ENCODE results near the gene TMEM106B.
"Not testable (repeated sequence)": the region's sequence is repeated elsewhere in the genome, so short reads cannot be mapped to it uniquely, and the experiment has no call there.

DNA sequence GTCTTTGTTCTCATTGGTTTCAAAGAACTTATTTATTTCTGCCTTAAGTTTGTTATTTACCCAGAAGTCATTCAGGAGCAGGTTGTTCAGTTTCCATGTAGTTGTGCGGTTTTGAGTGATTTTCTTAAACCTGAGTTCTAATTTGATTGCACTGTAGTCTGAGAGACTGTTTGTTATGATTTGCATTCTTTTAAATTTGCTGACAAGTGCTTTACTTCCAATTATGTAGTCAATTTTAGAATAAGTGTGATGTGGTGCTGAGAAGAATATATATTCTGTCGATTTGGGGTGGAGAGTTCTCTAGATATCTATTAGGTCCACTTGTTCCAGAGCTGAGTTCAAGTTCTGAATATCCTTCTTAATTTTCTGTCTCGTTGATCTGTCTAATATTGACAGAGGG is 43.0 kb upstream of the TMEM106B start:
- TF ChIP-seq, protein P1, sequence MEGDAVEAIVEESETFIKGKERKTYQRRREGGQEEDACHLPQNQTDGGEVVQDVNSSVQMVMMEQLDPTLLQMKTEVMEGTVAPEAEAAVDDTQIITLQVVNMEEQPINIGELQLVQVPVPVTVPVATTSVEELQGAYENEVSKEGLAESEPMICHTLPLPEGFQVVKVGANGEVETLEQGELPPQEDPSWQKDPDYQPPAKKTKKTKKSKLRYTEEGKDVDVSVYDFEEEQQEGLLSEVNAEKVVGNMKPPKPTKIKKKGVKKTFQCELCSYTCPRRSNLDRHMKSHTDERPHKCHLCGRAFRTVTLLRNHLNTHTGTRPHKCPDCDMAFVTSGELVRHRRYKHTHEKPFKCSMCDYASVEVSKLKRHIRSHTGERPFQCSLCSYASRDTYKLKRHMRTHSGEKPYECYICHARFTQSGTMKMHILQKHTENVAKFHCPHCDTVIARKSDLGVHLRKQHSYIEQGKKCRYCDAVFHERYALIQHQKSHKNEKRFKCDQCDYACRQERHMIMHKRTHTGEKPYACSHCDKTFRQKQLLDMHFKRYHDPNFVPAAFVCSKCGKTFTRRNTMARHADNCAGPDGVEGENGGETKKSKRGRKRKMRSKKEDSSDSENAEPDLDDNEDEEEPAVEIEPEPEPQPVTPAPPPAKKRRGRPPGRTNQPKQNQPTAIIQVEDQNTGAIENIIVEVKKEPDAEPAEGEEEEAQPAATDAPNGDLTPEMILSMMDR (conservative IDR thresholded peaks at IDR 0.05), result not testable (repeated sequence)
- TF ChIP-seq ZFX (IDR thresholded peaks at IDR 0.05), result not testable (repeated sequence)

All from C4-2B (cell line).